Breast epithelium (tissue), 3 donors: ENCODE results near the gene CHRNA1.

Experiments
- POLR2A ChIP-seq: fragments of 450-650 bp; IDR thresholded peaks from one replicate; pipeline ENCODE4 v1.6.1; 2016; ENCODE audit warnings: antibody characterized with exemption, mild to moderate bottlenecking, moderate library complexity
- POLR2AphosphoS5 ChIP-seq, 3 donors: sonication (generic); formaldehyde crosslinking; IDR thresholded peaks; one replicate each; pipeline ENCODE4 v1.6.1; 2017; ENCODE audit warnings: antibody characterized with exemption in 3 of 3
- TF ChIP-seq, protein P1 (sequence below), 3 donors: fragments of 450-650 bp; IDR thresholded peaks; one replicate each; pipeline ENCODE4 v1.5.1; 2016 to 2017; ENCODE audit warnings: antibody characterized with exemption in 3 of 3, mild to moderate bottlenecking in 3 of 3, moderate library complexity in 3 of 3

DNA sequence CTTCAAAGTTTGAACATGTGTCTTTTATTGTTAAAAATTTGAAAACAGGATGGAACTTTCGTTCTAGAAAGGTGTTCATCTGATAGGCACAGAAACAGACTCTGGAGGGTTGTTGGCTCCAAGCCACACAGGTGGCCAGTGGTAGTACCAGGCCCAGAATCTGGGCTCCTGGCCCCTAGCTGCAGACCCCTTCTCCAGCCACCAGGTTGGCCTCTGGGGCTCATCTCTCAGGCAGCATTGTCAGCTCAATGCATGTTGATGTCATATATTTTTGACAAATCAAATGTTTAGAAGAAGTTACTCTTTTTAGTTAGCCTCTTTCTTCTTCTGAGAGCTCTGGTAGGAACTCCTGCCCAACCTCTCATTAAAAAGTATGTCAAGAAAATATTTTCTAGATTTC is 34.5 kb upstream of the CHRNA1 start:
- TF ChIP-seq, protein P1, sequence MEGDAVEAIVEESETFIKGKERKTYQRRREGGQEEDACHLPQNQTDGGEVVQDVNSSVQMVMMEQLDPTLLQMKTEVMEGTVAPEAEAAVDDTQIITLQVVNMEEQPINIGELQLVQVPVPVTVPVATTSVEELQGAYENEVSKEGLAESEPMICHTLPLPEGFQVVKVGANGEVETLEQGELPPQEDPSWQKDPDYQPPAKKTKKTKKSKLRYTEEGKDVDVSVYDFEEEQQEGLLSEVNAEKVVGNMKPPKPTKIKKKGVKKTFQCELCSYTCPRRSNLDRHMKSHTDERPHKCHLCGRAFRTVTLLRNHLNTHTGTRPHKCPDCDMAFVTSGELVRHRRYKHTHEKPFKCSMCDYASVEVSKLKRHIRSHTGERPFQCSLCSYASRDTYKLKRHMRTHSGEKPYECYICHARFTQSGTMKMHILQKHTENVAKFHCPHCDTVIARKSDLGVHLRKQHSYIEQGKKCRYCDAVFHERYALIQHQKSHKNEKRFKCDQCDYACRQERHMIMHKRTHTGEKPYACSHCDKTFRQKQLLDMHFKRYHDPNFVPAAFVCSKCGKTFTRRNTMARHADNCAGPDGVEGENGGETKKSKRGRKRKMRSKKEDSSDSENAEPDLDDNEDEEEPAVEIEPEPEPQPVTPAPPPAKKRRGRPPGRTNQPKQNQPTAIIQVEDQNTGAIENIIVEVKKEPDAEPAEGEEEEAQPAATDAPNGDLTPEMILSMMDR (IDR thresholded peaks at IDR 0.05): no peak
- TF ChIP-seq POLR2A: no peak
- TF ChIP-seq POLR2AphosphoS5 (IDR thresholded peaks at IDR 0.05): no peak
